Measurements from ENCODE around the gene KLF7.
A peak's percentile ranks its signal among the peaks of the same experiment; 100 is the strongest.

Gene KLF7

DNA sequence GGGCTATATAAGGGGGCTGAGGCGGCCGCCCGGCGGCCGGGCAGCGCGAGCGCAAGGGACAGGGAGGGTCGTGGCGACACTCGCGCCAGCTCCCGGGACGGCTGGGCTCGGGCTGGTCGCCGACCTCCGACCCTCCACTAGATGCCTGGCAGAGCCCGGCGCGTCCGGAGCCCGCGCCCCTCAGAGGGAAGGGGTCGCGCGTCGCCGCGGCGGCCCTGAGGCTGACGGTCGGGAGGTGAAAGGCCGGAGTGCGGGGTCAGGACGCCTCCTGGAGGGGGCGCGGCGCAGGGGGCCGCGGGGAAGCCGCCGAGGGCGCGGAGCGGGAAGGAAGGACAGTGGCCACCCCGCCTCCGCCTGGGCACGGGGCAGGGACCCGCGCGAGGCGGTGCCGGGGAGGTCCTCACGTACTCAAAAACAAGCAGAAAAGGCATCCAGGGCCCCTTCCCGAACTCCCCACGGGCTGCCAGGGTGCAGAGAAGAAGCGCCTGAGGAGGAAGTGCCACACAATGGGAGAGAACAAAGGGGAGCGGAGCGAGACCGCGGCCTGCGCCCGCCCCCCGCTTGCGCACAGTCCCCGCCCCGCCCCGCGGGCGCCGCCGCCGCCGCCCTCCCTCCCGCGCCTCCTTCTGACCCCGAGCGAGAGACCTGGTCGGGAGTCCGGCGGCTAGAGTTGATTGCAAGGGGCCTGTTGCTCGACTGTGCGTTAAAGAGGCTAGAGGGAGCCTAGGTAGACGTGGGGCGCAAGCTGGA, 776 bp upstream of the KLF7 start:
- peak; percentile 42 for DNase-seq (ENCODE audit: low read depth)

DNA sequence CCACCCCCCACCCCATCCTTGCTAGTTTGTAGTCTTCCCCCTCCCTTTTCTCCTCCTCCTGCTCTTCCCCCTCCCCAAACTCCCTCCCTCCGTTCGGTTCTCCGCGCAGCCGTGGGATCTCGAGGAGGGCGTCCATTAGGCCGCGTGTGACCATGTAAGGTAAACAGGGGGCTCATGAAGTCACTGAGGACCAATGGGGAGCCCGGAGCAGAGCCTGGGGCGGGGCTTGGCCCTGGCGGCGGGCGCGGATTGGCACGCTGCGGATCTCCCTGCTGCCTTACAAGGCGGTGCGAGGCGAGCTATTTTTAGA, 246 bp upstream of the KLF7 start:
- peak; percentile 85 for DNase-seq (ENCODE audit: low read depth)

DNA sequence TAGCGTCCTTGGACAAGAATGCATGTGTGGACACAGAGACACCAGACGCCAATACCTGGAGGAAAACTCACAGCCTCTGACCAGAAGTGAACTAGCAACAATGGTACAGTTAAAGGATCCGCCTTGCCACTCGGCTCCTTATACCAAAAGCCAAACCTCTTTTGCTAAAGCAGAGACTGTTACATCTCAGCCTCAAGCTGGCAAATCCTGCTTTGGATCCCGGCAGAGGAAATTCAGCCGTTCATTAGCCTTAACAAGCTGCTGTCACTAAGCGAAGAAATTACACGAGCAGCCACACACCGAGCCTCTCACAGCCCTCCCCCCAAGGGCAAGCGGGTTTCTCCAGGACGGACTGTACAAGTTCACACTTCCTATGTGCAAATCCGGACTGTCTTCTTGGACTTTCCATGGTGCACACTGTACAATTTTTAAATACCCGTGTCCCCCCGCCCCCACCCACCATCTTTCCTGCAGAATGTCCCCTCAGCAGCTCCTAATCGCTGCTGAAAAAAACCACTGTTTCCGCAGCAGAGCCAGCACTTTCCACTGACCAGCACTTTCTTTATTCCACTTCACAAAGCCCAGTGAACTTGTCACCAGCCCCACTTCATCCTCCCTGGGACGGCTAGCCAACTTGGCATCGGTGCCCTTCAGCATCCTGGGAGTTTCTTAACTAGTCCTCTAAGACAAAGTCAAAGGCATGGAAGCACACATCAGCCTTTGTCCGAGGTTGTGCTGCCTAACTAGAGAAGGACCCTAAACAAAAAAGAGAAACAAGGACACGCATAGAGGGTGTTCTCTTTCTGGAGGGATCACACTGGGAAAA, 1.5 kb downstream of the KLF7 start:
- DNase-seq (ENCODE audit: low read depth) = no peak

DNA sequence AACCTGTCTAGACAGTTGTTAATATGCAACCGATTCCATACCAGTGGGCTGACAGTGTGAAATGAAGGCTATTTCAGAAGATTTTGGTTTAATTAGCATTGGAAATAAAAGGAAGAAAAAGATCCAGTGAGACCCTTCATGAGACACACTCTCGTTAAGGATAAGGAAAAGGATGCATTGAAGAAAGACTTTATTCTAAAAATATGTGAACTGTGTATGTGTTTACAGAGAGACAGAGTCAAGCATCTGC, 2.1 kb downstream of the KLF7 start:
- no peak for DNase-seq (ENCODE audit: low read depth)

DNA sequence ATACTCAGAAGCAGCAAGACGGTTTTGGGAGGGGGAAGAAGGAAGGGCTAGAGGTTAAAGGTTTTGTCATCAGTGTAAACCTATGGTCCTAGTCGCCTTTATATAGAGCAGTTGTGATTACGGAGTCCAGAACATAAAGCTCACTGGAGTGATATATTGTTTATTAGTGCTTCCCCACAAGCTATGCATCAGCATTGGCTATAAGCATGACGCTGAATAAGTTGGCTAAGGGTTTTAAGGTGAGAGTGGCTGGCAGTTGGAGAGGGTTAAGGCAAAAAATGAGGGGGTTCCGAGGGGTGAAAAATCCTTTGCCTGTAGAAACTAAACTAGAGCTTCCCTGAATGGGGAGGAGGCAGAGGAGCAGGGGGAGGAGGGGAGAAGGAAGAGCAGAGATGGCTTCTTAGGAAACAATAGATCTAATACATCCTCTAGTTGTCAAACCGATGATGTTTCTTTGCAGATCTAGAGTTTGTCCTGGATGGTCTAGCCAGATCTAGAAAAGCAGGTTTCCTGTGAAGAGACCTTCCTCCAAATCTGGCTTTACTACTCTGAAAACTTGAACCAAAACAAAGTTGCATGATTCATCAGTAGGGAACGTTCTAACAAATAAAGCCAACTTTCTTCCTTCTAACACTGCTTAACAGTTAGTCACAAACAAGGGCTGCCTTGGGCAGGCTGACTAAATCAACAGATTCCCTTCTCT, 2.5 kb downstream of the KLF7 start:
- DNase-seq (ENCODE audit: low read depth) = no peak

DNA sequence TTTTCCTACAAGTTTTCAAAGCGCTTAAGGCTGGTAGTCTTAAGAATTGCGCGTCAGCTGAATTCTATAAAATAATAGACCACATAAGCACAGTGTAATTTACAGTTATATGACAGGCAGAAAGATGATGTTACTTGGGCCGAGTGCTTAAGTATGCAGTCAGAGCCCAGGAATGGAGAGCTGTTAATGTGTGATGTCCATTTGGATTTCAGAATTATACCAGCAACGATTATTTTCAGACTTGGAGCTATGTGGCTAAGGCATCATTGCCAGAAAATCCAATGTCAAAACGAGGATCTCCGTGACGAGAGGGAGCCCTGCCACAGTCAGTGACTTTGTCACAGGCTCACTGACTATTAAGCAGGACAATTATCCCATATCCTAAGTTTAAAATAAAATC, 3.4 kb downstream of the KLF7 start:
- no peak for DNase-seq (ENCODE audit: low read depth)

DNA sequence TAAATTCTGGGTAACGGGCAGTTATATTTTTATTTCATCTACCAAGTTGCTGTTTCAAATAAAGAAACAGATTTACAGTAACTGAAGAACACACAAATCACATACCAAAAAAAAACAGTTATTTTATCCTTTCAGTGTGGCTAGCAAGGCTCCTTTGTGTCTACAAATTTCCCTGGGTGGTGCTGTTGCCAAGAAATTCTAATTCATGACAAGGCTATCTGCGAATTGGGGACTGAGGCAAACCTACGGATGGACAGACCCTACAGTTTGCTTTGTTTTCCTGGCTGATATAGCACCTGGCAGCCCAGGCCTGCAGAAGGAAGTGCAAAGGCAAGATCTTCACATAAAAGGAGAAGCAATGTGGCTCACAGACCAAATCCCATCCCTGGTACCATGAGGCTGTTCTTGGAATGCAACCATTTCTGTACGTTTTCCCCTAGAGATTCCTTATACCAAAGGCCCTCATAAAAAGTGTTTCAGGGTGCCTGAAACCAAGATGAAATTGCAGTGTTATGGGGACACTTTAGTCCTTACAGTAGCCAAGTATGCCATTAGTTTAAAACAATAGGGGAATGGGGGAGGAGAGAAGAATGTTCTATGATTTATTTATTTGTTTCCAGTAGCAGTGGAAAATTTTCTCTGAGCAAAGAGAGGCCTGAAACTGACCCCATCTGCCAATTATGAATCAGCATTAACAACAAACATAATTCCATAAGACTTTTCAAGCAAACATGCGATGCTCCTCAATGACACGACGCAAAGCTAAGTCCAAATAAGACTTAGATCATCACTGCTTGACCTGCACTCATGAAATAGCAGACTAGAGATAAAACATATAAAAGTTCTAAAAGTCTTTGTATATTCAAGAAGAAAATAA, 4.3 kb downstream of the KLF7 start:
- no peak for DNase-seq (ENCODE audit: low read depth)

DNA sequence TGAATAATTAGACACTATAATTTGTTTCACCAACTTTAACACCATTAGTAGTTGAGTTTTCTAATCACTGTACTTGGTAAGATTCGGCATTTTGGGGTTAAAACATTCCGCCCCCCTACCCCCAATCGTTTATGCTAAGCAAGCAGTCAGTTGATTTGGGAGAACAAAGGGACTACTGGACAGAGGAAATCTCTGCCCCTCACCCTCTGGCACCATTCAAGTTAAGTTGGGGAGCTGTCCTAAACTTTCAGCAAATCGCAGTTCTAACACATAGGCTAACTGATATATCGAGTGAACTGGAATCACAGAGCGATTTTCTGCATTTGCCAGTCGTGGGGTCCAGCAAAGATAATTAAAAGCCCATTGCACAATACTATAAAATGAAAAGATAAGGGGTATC, 5.6 kb downstream of the KLF7 start:
- no peak for DNase-seq (ENCODE audit: low read depth)

DNA sequence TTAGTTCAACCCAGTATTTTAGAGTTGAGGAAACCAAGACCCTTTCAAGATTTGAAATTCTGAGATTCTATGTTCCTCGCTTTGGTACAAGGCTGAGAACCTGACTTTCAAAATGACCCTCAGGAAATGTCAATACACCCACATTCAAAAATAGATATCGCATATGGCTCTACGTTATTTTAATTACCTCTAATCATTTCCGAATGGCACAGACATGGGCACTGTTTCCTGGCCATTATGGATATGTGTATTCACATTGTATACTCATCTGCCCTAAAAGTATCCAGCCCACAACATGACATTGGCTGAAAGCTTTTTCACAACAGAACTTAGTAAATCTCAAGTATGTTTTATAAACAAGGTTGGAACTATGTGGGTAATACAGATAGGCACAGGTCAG, 6.7 kb downstream of the KLF7 start:
- DNase-seq (ENCODE audit: low read depth) = no peak

DNA sequence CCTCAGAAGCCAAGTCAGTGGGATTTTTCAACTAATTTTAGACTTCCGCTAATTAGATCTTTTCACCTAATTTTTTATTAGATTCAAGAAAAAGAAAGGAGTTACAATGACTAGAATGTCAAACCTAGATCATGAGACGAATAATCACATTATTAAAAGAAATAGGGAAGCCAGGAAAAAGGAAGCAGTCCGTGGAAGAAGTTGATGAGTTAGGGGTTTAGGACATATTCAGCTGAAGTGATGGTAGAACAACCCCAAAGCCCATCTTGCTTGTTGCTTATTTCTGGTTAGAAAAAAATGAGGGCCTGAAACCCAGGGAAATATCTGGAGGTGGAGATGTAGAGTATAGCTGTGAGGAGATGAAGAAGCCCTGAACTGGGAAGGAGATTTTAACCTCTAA, 8.0 kb downstream of the KLF7 start:
- no peak for DNase-seq (ENCODE audit: low read depth)

DNA sequence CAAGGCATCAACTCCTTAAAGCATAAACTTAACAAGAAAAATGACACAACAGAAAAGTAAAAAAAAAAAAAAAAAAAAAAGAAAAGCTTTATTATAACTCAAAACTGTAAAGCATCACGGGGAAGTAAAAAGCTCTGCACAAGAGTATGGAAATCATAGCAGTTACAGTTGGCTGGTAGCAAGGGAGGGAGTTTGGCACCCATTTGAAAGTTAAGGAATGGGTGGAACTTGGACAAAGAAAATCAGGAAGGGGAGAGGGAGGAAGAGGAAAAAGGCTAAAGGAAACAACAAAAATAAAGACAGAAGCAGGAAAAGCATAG, 8.6 kb downstream of the KLF7 start:
- no peak for DNase-seq (ENCODE audit: low read depth)

DNA sequence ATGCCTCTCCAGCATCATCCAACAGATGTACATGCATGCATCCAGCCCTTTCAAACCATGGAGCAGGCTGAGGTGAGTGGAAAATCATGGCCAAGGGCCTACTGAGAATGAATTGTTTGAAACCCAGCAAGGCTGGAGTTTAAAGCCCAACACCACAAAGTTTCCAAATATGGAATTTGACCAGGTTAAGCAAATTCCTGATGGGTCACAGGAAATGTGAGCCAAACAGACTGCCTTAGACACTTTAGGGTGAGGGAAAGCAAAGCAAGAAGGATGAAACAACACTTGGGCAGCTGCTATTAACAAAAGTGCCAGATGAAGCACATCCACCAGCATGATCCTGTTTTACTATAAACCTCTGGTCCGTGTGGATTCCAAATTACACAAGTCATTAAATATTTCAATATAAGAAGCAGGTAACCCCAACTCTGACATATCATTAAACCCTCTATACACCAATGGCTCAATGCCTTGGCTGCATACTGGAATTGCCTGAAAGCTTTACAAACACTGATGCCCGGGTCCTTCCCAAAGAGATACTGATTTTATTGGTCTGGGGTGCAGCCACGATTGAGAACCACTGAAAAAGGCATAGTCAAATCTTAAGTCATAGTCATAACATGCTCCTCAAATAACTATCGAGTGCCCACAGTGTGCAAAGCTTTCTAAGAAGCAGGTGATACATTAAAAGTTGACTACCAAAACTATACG, 9.1 kb downstream of the KLF7 start:
- no peak for DNase-seq (ENCODE audit: low read depth)

DNA sequence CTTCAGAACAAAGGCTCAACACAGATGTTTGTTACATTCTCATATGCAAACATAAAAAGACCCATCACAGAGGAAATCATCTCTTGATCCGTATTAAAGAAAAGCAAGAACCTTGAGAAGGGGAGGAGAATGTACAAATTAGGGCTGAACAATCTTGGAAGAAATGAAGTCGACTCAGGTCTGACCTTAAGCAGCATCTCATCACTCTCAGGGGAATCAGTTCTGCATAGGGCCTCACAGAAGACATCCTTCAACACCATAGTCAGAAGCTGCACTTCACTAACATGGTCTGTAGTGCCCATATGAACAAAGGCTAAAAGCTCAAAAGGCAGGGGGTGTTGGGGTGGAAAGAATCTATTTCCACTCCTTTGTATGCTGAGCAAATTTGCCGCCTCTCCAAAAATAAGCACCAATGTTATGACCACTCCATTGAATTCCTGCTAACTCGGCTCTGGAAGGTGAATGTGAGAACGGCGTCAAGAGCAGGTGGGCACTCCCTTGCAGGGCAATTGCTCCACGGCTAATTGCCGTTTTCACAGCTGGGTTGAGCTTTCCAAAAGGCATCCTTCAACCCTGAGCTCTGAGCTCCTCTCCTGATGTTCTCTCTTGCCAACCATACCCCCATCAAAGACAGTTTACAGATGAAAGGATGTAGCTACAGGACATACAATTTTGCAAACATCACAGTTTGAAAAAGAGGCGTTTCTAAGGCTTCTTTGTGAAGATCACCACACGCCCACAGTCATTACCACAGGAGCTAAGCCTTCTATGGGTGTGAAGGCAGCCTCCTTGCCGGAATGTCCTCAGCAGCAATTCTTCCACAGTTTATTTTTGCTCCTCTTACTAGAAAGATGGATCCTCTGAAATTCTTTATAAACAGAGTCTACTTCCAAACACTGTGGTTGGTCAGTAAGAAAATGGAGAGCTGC, 10.0 kb downstream of the KLF7 start:
- DNase-seq (ENCODE audit: low read depth) = no peak

DNA sequence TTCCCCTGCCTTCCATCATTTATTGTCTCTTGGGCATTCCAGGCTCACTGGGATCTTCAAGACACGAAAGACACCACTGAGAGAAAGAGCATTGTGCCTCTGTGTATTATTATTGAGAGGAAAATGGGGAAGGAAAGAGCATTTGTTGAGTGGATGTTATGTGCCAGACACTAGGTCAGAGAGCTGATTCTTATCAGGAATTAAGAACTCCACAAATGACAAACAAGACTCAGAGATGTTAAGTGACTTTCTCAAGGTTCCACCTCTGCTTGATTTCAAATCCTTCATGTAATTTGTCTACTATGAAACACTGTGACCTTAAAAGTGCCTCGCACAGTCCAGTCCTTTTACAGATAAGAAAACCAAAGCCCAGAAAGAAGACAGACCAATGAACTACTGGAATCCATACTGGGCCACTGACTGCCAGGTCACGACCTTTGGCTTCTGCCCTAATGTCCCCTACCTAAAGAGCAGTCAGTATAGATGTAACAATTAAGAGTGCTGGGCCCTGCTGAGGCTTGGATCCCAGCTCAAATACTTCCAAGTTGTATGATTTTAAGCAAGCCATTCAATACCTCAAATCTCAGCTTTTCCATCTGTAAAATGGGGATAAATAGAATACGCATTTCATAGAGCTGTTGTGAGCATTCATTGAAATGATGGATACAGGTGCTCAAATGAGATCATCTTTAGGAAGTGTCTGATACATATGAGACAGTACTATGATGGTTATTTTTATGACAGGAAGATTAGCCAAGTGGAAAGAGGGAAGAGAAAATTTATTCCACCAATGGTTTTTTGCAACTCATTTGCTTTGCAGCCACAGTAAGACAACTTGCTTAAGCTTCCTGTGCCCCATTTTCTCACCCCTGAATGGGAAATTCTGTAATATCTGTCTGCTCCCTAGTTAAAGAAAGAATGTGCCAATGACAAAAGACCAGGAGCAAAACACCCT, 10.9 kb downstream of the KLF7 start:
- no peak for DNase-seq (ENCODE audit: low read depth)

DNA sequence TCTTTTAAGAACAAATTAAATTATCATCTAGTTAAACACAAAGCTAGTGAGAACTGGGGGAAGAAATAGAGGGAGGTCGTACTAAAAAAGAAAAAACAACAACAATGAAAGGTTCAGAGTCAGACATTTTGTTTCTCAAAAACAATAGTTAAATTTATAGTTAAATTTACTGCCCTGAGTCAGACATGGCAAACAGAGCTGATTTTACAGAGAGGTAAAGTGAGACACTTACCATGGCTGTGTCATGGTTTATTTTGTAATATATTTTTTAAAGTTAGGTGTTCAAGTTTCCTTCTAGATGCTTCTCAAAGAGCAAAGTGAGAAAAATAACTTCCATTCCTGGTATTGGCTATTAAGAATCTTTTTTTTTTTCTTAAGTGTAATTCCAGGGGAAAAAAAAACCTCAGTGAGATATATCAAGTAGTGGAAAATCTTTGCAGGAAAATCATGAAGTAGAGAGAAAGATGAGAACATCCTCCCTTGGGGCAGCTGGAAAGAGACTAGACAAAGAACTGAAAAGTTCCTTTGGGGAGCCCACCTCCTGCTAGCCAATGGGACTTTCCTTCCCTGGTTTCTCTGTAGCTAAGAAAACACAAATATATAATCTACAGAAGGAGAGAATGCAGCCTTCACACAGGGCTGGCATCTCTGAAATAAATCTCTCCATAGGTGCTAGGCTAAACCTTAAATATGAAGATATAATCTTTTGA, 12.3 kb downstream of the KLF7 start:
- no peak for DNase-seq (ENCODE audit: low read depth)

DNA sequence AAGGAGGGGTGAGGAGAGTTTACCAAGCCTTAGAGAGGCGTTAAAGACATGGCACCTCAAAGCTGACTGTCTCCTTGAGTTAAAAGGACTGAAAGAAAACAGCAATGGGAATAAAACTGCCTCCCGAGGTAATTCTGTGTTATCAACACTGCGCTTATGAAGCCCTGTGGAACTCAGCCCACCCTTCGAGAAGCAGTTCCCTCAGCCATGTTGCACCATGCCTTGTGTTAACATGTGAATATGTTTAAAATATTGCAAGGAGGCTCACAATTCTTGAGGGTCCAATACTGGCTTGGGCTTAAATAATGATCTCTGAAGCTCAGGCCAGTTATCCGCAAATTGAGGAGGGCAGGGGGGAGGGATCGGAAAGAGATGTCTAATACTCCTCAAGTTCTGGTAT, 14.7 kb downstream of the KLF7 start:
- DNase-seq (ENCODE audit: low read depth) = no peak

DNA sequence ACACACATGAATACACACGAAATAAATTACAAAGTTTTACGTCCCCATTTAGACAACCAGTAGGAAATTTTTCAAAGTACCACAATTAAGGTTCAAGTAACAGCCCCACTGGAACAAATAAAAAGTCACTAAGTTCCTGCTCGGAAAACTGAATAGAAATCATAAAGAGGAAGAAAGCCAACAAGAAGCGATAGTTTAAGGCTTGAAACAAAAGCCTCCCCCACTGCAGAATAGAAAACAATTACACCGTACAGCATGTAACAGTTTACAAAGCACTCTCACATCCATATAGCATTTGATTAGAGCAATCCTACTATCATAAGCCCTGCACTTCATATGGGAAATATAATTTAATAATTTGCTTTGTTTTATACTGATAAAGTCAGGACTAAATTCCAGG, 15.5 kb downstream of the KLF7 start:
- no peak for DNase-seq (ENCODE audit: low read depth)

DNA sequence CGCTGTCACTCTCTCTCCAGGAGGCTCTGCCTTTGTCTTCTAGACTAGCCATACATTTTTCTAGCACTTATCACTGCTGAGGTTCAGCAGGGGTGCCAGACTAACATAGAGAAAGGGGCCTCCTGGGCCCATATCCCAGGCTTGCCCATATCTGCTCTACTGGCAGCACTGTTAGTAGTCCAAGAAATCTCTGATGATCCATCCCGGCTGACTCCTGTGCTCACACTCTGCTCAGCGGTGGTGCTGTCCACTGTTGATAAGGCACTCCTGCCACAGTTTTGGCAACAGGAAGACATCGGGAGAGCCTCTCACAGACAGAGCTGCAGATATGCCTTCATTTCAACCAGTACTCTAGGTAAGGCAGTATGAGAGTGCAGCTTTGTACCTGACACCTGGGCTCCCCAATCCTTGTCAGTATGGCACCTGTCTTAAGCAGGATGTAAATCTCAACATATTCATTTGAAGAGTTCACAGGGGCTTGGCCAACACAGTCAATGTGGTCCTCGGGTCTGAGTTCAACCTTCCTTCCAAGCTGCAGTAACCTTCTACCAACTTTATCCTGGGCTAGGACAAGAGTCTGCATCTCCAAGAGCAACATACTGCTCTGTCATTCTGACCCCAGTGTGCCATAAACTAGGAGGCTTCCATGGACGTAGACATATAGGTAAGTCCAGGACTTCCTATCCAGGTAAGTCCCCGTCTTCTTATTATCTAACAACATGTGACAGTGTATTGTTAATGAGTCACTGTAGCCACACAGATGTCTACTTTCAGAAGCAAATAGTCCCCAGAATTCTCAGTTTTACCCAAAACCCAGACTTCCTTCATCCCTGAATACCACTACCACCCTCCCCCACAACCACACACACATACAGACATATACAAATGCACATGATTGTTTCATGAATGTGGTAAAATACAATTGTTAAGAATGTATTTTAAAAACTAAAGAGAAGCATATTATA, 16.2 kb downstream of the KLF7 start:
- no peak for DNase-seq (ENCODE audit: low read depth)
